Astrocyte (in vitro differentiated cells and primary cell): Measurements from ENCODE around the gene MAP3K3.

Experiments
- EZH2 ChIP-seq: IDR thresholded peaks from 2 replicates; pipeline ENCODE4 v1.6.1; 2012; ENCODE audit warnings: mild to moderate bottlenecking, low read length, inconsistent platforms; ENCODE audit not compliant: insufficient read depth
- TF ChIP-seq, protein P1 (sequence below): IDR thresholded peaks from 2 replicates; pipeline ENCODE4 v1.5.1; 2011; ENCODE audit warnings: low read depth, mild to moderate bottlenecking, inconsistent platforms, low read length, moderate library complexity; ENCODE audit not compliant: insufficient read depth

DNA sequence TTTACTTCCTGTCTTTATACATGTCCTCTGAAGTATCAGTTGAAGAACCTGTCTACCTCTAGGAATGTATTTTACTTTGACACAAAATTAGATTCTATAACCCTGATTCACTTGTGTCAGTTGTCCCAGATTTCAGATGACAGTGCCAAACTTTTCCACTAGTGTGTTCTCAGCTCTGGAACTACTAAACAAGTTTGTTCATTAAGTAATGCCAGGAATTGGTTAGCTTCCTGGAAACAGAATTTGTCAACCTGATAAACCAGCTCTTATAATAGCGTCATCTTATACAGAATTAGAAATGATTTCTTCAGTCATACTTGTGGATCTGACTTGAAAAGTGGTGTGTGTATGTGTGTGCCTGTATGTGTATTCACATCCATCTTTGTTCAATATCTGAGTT, 7.4 kb downstream of the MAP3K3 start:
- no peak for TF ChIP-seq EZH2
- TF ChIP-seq, protein P1, sequence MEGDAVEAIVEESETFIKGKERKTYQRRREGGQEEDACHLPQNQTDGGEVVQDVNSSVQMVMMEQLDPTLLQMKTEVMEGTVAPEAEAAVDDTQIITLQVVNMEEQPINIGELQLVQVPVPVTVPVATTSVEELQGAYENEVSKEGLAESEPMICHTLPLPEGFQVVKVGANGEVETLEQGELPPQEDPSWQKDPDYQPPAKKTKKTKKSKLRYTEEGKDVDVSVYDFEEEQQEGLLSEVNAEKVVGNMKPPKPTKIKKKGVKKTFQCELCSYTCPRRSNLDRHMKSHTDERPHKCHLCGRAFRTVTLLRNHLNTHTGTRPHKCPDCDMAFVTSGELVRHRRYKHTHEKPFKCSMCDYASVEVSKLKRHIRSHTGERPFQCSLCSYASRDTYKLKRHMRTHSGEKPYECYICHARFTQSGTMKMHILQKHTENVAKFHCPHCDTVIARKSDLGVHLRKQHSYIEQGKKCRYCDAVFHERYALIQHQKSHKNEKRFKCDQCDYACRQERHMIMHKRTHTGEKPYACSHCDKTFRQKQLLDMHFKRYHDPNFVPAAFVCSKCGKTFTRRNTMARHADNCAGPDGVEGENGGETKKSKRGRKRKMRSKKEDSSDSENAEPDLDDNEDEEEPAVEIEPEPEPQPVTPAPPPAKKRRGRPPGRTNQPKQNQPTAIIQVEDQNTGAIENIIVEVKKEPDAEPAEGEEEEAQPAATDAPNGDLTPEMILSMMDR: no peak
